NCI-H2227 (cell line): Measurements from ENCODE around the gene SNTG2.
"Not testable (repeated sequence)": the region's sequence is repeated elsewhere in the genome, so short reads cannot be mapped to it uniquely, and the experiment has no call there.

Experiments used
- DNase-seq: peaks from one replicate; lab custom pipeline; 2025; ENCODE audit not compliant: unreplicated experiment; lab: John Stamatoyannopoulos, UW

The SNTG2 gene

DNA sequence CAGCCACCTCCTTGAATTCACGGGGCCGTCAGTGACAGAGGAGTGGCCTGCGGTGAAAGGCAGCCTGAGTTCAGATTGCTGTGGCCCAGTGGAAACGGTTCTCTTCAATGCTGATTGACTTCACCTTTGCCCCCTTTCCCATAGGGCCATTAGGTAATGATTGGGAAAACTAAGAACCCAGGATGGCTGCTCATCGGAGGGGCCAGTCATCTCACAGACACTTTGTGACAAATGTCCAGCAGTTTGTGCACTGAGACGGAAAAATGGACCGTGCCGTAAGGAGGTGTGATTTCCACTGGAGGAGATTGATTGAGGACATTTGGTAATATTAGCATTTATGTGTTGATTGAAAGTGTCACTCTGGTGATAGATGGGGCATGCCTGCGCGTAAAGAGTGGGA lies 402.9 kb downstream of the SNTG2 start:
- DNase-seq = no peak

DNA sequence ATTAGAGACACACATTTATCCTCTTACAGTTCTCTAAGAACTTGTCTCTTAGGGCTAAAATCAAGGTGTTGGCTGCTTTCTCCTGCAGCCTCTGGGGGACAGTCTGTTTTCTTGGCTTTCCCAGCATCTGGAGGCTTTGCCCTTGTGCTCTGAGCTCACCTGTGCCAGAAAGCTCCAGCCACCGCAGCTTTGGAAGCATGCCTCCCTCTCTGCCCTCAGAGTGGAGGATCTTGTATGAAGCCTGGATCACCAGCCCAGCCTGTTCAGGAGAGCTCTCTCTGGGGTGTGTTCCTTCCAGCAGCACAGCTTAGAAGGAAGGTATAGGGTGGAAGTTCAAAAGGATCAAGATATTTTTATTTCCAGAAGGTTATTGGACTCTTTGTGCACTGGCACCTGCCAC lies 409.5 kb downstream of the SNTG2 start:
- no peak for DNase-seq

DNA sequence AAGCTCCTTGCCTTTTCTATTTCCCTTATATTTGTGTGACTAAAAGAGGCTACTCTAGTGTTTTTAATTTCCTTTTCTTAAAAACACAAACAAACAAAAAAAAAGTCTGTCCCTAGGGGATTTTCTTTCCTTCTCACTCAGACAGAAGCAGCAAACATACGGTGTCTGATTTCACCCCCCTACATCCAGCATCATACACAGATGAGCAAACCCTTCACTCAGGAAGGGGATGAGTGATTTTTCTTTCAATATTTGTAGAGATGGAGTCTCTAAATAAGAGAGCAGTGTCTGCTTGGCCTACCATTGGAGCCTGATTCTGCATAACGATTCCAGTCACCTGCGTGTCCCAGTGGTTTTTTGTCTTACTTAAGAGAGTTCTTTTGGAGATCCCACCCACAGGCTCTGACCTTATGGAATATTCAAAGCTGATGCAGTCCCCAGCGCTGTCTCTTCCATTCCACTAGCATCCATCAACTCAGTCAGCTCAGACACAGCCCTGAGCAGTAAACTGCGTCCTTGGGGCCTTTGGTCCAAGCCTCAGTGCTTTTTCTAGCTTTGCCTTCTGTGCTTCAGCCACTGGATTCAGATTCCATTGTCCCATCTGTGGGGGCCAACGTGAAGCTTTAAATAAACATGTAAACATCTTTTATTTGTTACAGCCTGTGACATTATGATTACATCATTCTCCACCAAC lies 410.1 kb downstream of the SNTG2 start:
- DNase-seq = no peak

DNA sequence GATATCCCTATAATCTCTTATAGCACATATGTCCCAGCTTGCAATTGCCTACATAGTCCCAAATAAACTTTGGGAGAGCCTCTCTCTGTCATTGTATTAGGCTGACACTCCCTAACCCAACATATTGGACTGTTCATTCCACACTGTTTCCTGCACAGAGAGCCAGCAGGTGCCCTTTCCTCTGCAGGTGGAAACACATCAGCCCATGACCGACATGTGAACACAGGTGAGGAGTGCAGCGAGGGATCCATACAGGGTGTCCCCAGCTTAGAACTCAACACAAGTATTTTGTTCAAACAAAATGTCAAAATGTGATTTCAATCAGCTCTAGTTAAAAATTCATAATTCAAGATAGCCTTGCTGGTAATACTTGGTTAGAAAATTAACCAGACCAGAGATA lies 412.7 kb downstream of the SNTG2 start:
- DNase-seq = no peak

DNA sequence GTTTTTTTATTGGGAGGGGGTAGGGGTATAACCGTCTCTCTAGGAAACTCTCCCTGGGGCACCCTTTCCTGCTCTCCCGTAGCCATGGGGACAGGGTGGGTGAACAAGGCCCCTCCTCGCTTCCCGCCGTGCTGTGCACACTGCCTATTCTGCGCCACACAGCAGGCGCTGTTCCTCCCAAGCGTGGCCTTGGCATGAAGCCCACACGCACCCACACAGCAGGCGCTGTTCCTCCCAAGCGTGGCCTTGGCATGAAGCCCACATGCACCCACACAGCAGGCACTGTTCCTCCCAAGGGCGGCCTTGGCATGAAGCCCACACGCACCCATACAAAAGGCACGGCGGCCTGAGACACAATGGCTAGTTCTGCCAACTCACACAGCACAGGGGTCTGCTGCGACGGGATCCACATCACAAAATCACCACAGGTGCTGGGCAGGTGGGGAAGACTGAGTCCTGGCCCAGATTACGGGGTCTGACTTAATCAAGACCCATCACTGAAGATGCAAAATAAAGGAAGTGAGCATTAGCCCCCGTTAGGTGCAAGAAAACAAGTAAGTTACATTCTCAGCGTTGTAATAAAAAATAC lies 416.0 kb downstream of the SNTG2 start:
- no peak for DNase-seq

GRCh38 chr2:1367601-1368000 lies 417.0 kb downstream of the SNTG2 start:
- no peak for DNase-seq

- no peak for DNase-seq
Observed at GRCh38 chr2:1369905-1370304, 419.3 kb downstream of the SNTG2 start.

GRCh38 chr2:1370461-1370860 lies 419.8 kb downstream of the SNTG2 start:
- DNase-seq = no peak

- no peak for DNase-seq
Observed at GRCh38 chr2:1371082-1371481, 420.4 kb downstream of the SNTG2 start.

GRCh38 chr2:1373830-1374229 lies 423.2 kb downstream of the SNTG2 start:
- no peak for DNase-seq

- DNase-seq = no peak
Observed at GRCh38 chr2:1374287-1374686, 423.6 kb downstream of the SNTG2 start.

GRCh38 chr2:1375794-1376193 lies 425.1 kb downstream of the SNTG2 start:
- no peak for DNase-seq

DNA sequence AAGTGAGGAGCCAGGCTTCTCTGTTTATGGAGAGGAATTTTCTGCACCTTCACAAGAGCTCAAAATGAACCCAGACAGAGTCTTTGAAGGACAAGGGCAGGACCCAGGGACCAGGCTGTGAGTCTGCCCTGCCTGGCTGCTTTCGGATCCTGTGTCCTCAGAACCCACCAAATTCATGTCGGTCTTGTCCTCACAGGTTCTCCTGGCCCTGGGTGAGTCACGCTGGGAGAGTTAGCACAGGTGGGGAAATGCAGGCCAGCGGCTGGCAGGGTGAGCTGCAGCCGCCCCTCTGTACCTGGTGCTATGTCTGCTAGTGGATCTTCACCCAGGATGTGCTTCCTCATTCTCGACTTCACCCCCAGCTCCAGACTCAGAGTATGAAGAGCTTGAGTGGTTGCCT lies 426.8 kb downstream of the SNTG2 start:
- DNase-seq = no peak

GRCh38 chr2:1378456-1379150 lies 428.0 kb downstream of the SNTG2 start:
- DNase-seq = no peak

GRCh38 chr2:1381644-1382043 lies 431.0 kb downstream of the SNTG2 start:
- DNase-seq = no peak

GRCh38 chr2:1387954-1388725 lies 437.5 kb downstream of the SNTG2 start:
- not testable (repeated sequence) for DNase-seq

GRCh38 chr2:1390118-1390517 lies 439.5 kb downstream of the SNTG2 start:
- DNase-seq = not testable (repeated sequence)

DNA sequence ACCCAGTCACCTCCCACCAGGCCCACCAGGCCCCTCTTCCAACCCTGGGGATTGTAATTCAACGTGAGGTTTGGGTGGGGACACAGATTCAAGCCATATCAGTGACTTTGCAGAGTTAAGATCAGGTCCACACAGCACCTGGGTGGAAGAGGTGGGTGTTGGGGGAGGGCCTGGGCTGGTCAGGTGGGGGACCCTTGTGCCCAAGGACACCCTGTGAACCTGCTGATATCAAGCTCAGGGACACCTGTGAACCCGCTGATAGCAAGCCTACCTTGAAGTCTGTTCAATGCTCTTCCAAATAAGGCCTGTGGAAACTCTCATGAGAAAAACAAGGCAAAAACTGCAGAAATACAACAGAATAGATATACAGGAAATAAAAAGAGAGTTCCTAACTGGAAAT lies 442.7 kb downstream of the SNTG2 start:
- DNase-seq = no peak

- no peak for DNase-seq
Observed at GRCh38 chr2:1394709-1395408, 444.2 kb downstream of the SNTG2 start.

- no peak for DNase-seq
Observed at GRCh38 chr2:1397350-1397749, 446.7 kb downstream of the SNTG2 start.

GRCh38 chr2:1398191-1398590 lies 447.5 kb downstream of the SNTG2 start:
- no peak for DNase-seq
